CD4-positive, alpha-beta T cell (primary cell): ENCODE measurements around the gene INSR. TPM values are rescaled to one million over a fixed set of nuclear protein-coding genes. Genes with fewer than 3 reads are reported as not detected.

Experiments
- ATAC-seq: fragments of 200-7000 bp; cut with Tn5 transposase; one replicate; pipeline ENCODE4 v1.10.0; 2022; ENCODE audit warnings: mild to moderate bottlenecking; ENCODE audit not compliant: poor library complexity
- CTCF ChIA-PET: fragments of 350-600 bp; sonication (Branson Sonifier 250); formaldehyde crosslinking; loops from one replicate; lab custom pipeline; 2021; ENCODE audit warnings: antibody characterized with exemption, inconsistent platforms; lab: Charles Lee
- POLR2A ChIA-PET: fragments of 350-600 bp; sonication (Branson Sonifier 250); formaldehyde crosslinking; loops from one replicate; lab custom pipeline; 2021; ENCODE audit warnings: antibody characterized with exemption, inconsistent platforms; lab: Charles Lee
- DNase-seq, 14 experiments: peaks; one replicate each; pipeline ENCODE4 v3.0.0-alpha.2; 2013 to 2020; ENCODE audit warnings: mixed read lengths in 2 of 14
- H3K27ac ChIP-seq, 2 donors: one replicate each; pipeline versions ENCODE4 v1.5.1 to v1.7.0; 2013; ENCODE audit warnings: low read length in 2 of 2, low read depth in 1 of 2, mild to moderate bottlenecking in 1 of 2
- H3K27me3 ChIP-seq, 2 experiments: 1 replicate in 1 of 2; 2 replicates in 1 of 2; pipeline versions ENCODE4 v1.6.1 to v1.7.0; 2013; ENCODE audit warnings: low read length in 2 of 2, control low read depth in 1 of 2, mild to moderate bottlenecking in 1 of 2, moderate library complexity in 1 of 2; ENCODE audit not compliant: insufficient read depth in 2 of 2, control insufficient read depth in 1 of 2
- H3K36me3 ChIP-seq: one replicate; pipeline ENCODE4 v1.6.1; 2013; ENCODE audit warnings: low read length, control low read depth; ENCODE audit not compliant: insufficient read depth
- H3K4me1 ChIP-seq: one replicate; pipeline ENCODE4 v1.6.1; 2013; ENCODE audit warnings: low read length, control low read depth; ENCODE audit not compliant: insufficient read depth
- H3K4me3 ChIP-seq: one replicate; pipeline ENCODE4 v1.5.1; 2013; ENCODE audit warnings: mild to moderate bottlenecking, low read length, moderate library complexity
- H3K9me3 ChIP-seq, 2 experiments: 1 replicate in 1 of 2; 2 replicates in 1 of 2; pipeline versions ENCODE4 v1.6.1 to v1.7.0; 2013; ENCODE audit warnings: low read length in 2 of 2, mild to moderate bottlenecking in 2 of 2, control low read depth in 1 of 2, moderate library complexity in 1 of 2; ENCODE audit not compliant: control insufficient read depth in 1 of 2, insufficient read depth in 1 of 2
- H3K27ac Mint-ChIP-seq: one replicate; pipeline ENCODE4 v1.8.0; 2020; ENCODE audit warnings: mixed read lengths
- H3K27me3 Mint-ChIP-seq: one replicate; pipeline ENCODE4 v1.8.0; 2021; ENCODE audit warnings: mixed read lengths
- H3K36me3 Mint-ChIP-seq: one replicate; pipeline ENCODE4 v1.8.0; 2021; ENCODE audit warnings: low read depth, mixed read lengths
- H3K4me1 Mint-ChIP-seq: one replicate; pipeline ENCODE4 v1.8.0; 2021; ENCODE audit warnings: low read depth, mixed read lengths
- H3K4me3 Mint-ChIP-seq: one replicate; pipeline ENCODE4 v1.8.0; 2020; ENCODE audit warnings: mild to moderate bottlenecking, mixed read lengths
- H3K9me3 Mint-ChIP-seq: one replicate; pipeline ENCODE4 v1.8.0; 2020; ENCODE audit warnings: mixed read lengths
- CTCF ChIP-seq: fragments of 200-600 bp; IDR thresholded peaks from one replicate; pipeline ENCODE4 v1.8.0; 2022; ENCODE audit warnings: antibody characterized with exemption, mild to moderate bottlenecking
- intact Hi-C, 2 experiments: fragments of 100-400 bp; cut with DNase I in 1 of 2; cut with micrococcal nuclease in 1 of 2; formaldehyde crosslinking; loops; one replicate each; pipeline versions ENCODE4 v1.15.1 to v1.9.0; 2023 to 2025; cut with DNase I, micrococcal nuclease
- total RNA-seq, 174 experiments: library from RNA in 2 of 174; stranded (reverse) in 2 of 174; gene quantifications; one replicate each; pipeline ENCODE4 v1.2.3 and lab custom pipeline; 2021 to 2026

INSR gene
- total RNA-seq, 2 experiments from 2014 or later: 1.8 to 3.0 TPM

- H3K4me1 Mint-ChIP-seq: no peaks in the 10 kb centered on the region
- H3K4me1 ChIP-seq: no peaks in the 10 kb centered on the region
- POLR2A ChIA-PET: no interaction called here
- DNase-seq (no peak), ATAC-seq (no peak)
- no peaks in the 10 kb centered on the region for H3K27me3 Mint-ChIP-seq
- intact Hi-C loops: no loop called here
- no peaks in the 10 kb centered on the region for H3K27me3 ChIP-seq
- no peak overlapping the region for H3K27ac ChIP-seq
- no peaks in the 10 kb centered on the region for H3K9me3 Mint-ChIP-seq
- TF ChIP-seq CTCF: no peak
- no peak overlapping the region for H3K4me3 ChIP-seq
- no peaks in the 10 kb centered on the region for H3K36me3 Mint-ChIP-seq
- CTCF ChIA-PET: no interaction called here
- no peak overlapping the region for H3K27ac Mint-ChIP-seq
- H3K4me3 Mint-ChIP-seq: no peak overlapping the region
- no peaks in the 10 kb centered on the region for H3K36me3 ChIP-seq
- peaks cover 0 to 7% of the 10 kb centered on the region in 2 experiments for H3K9me3 ChIP-seq
These were observed 181.0 kb downstream of the INSR start for GRCh38 chr19:7113233-7113632.

- DNase-seq (no peak), ATAC-seq (no peak)
- TF ChIP-seq CTCF: no peak
- ChIA-PET POLR2A (no interaction called here), CTCF (no interaction called here)
- no peak overlapping the region for H3K4me3 Mint-ChIP-seq
- H3K4me3 ChIP-seq: no peak overlapping the region
- H3K27me3 ChIP-seq: no peaks in the 10 kb centered on the region
- no peaks in the 10 kb centered on the region for H3K36me3 Mint-ChIP-seq
- H3K9me3 Mint-ChIP-seq: no peaks in the 10 kb centered on the region
- H3K36me3 ChIP-seq: no peaks in the 10 kb centered on the region
- H3K4me1 ChIP-seq: no peaks in the 10 kb centered on the region
- no peaks in the 10 kb centered on the region for H3K27me3 Mint-ChIP-seq
- H3K27ac Mint-ChIP-seq: no peak overlapping the region
- no peaks in the 10 kb centered on the region for H3K4me1 Mint-ChIP-seq
- H3K27ac ChIP-seq: no peak overlapping the region
- H3K9me3 ChIP-seq: peaks cover 0 to 7% of the 10 kb centered on the region in 2 experiments
- intact Hi-C loops: no loop called here
These were observed 181.5 kb downstream of the INSR start for GRCh38 chr19:7112675-7113074.

GRCh38 chr19:7109678-7110289 is 184.4 kb downstream of the INSR start:
- ChIA-PET POLR2A (no interaction called here), CTCF (no interaction called here)
- intact Hi-C loops: loop anchor here (10.0 kb wide), 2 partner anchors 545 to 835 kb away; partner anchors contain the start of gene TIMM44 (in 1 of the 2)
- Mint-ChIP-seq H3K4me1 (no peaks in the 10 kb centered on the region), H3K27me3 (no peaks in the 10 kb centered on the region), H3K27ac (no peak overlapping the region), H3K9me3 (no peaks in the 10 kb centered on the region), H3K4me3 (no peak overlapping the region), H3K36me3 (no peaks in the 10 kb centered on the region)
- H3K36me3 ChIP-seq: no peaks in the 10 kb centered on the region
- DNase-seq (no peak), ATAC-seq (no peak)
- no peak for TF ChIP-seq CTCF
- no peaks in the 10 kb centered on the region for H3K4me1 ChIP-seq
- H3K27me3 ChIP-seq: no peaks in the 10 kb centered on the region
- H3K27ac ChIP-seq: no peak overlapping the region
- peaks cover 0 to 7% of the 10 kb centered on the region in 2 experiments for H3K9me3 ChIP-seq
- H3K4me3 ChIP-seq: no peak overlapping the region
